GM18868 (cell line): ENCODE data around the gene CCIN.
"Not testable (repeated sequence)": the region's sequence is repeated elsewhere in the genome, so short reads cannot be mapped to it uniquely, and the experiment has no call there.

Experiments
- ATAC-seq: cut with Tn5 transposase; IDR thresholded peaks from one replicate; pipeline ENCODE4 v1.9.1; 2021; ENCODE audit warnings: mild to moderate bottlenecking, moderate library complexity; ENCODE audit not compliant: unreplicated experiment

The CCIN gene

GRCh38 chr9:36169166-36169565, at the start of gene CCIN:
CCIN (plus strand) TSS chr9:36169388; CDS start chr9:36169503, 115 bp downstream.
- ATAC-seq: no peak

- ATAC-seq: no peak
Measured at GRCh38 chr9:36119476-36119875, 49.7 kb upstream of the CCIN start.

GRCh38 chr9:36120705-36121104, 48.5 kb upstream of the CCIN start:
- ATAC-seq: no peak

- ATAC-seq: no peak
Measured at GRCh38 chr9:36121971-36122370, 47.2 kb upstream of the CCIN start.

GRCh38 chr9:36123515-36123914, 45.7 kb upstream of the CCIN start:
- ATAC-seq: no peak

GRCh38 chr9:36125062-36125855, 43.9 kb upstream of the CCIN start:
- no peak for ATAC-seq

- no peak for ATAC-seq
Measured at GRCh38 chr9:36126016-36126730, 43.0 kb upstream of the CCIN start.

- ATAC-seq: no peak
Measured at GRCh38 chr9:36127652-36128244, 41.4 kb upstream of the CCIN start.

GRCh38 chr9:36128349-36128748, 40.8 kb upstream of the CCIN start:
- no peak for ATAC-seq

- ATAC-seq: no peak
Measured at GRCh38 chr9:36129139-36129538, 40.0 kb upstream of the CCIN start.

GRCh38 chr9:36131666-36132065, 37.5 kb upstream of the CCIN start:
- not testable (repeated sequence) for ATAC-seq

- ATAC-seq: no peak
Measured at GRCh38 chr9:36132086-36132485, 37.1 kb upstream of the CCIN start.

GRCh38 chr9:36134761-36135505, 34.3 kb upstream of the CCIN start:
- ATAC-seq: no peak

- no peak for ATAC-seq
Measured at GRCh38 chr9:36135741-36136271, 33.4 kb upstream of the CCIN start.

- ATAC-seq: peak; percentile 96
Measured at GRCh38 chr9:36136272-36136893, 32.8 kb upstream of the CCIN start, which contains the start of gene GLIPR2. GLIPR2 (plus strand) TSS chr9:36136733; CDS start chr9:36136779, 46 bp downstream.

- peak; percentile 31 for ATAC-seq
Measured at GRCh38 chr9:36136894-36137391, 32.2 kb upstream of the CCIN start.

- no peak for ATAC-seq
Measured at GRCh38 chr9:36137392-36138004, 31.7 kb upstream of the CCIN start.

GRCh38 chr9:36138496-36138895, 30.7 kb upstream of the CCIN start:
- no peak for ATAC-seq

- no peak for ATAC-seq
Measured at GRCh38 chr9:36138901-36139300, 30.3 kb upstream of the CCIN start.
